GM10266 (cell line): ENCODE measurements around the gene DST.

ENCODE experiments used
- DNase-seq: peaks from one replicate; pipeline ENCODE4 v3.0.0; 2012; ENCODE audit errors: extremely low spot score
- CTCF ChIP-seq: IDR thresholded peaks from 2 replicates; pipeline ENCODE4 v1.5.1; 2012; ENCODE audit warnings: mild to moderate bottlenecking, low read depth; ENCODE audit not compliant: control insufficient read depth, insufficient read depth; ENCODE audit errors: missing control alignments

DST gene

GRCh38 chr6:56655249-56655648 lies 12.6 kb upstream of the DST start:
- DNase-seq, result no peak
- TF ChIP-seq CTCF, result no peak

DNA sequence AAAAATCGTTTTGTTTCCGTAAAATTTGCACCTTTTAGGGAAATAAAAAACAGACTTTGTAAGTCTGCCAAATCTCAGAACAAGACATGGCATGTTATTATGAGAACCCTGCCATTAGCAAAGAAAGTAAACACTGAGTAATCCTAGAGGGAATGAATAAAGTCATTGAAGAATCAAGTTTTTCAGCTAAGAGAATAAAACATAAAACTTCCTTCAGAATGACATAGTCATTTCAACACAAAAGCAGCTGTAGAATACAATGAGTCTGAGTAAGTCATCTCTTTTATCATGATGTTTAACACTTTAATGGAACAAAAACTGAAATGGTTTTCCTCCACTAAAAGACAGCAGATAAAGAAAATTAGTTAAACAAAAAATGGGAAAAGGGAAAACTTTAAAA lies 10.3 kb upstream of the DST start:
- TF ChIP-seq CTCF, result no peak
- no peak for DNase-seq

DNA sequence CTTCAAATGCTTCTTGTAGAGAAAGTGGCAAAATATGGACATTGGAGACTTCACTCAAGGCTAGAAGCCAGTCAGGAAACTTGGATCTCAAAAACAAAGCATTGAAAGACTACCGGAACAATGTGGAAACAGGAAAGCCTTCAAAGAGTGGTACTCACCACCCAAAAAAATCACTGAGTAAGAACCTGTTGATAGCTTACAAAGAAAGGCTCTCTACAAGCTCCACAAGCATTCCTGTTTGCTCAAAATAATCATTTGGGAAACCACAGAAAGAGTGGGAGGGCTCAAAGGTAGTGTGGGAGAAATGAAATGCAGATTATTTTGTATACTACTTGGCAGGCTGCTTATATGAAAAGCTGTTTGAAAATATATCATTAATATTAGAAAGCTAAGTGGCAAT lies 9.5 kb upstream of the DST start:
- DNase-seq, result no peak
- no peak for TF ChIP-seq CTCF

DNA sequence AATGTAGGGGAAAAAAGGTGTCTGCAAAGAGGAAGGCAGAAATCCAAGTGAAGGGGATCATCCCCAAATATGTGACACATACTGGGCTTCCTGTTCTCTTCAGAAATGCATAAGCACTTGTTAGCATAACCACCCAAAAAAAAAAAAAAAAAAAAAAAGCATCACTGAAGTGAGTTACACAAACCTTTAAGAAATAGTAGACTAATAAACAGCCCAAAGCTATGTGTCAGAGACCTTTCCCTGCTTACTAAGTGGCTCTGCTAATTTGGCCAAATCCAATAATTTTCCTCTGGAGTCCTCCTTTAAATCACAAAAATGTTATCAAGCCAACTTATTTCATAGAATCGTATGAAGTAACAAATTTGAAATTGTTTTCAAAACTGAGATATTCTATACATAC lies 7.5 kb upstream of the DST start:
- DNase-seq, result no peak
- TF ChIP-seq CTCF, result no peak

- TF ChIP-seq CTCF, result no peak
- no peak for DNase-seq
Observed at GRCh38 chr6:56649782-56650181, 7.1 kb upstream of the DST start.

GRCh38 chr6:56649053-56649769 lies 6.5 kb upstream of the DST start:
- DNase-seq, result no peak
- TF ChIP-seq CTCF, result no peak

GRCh38 chr6:56647172-56647762 lies 4.6 kb upstream of the DST start:
- no peak for TF ChIP-seq CTCF
- DNase-seq, result no peak
